Measurements from ENCODE around the gene SNHG17. TPM values are rescaled to one million over a fixed set of nuclear protein-coding genes. Genes with fewer than 3 reads are reported as not detected.
"Not testable (repeated sequence)": the region's sequence is repeated elsewhere in the genome, so short reads cannot be mapped to it uniquely, and the experiment has no call there.

SNHG17 gene
- polyA plus RNA-seq, 4 donors = 24.8 to 35.7 (median 30.4) TPM

DNA sequence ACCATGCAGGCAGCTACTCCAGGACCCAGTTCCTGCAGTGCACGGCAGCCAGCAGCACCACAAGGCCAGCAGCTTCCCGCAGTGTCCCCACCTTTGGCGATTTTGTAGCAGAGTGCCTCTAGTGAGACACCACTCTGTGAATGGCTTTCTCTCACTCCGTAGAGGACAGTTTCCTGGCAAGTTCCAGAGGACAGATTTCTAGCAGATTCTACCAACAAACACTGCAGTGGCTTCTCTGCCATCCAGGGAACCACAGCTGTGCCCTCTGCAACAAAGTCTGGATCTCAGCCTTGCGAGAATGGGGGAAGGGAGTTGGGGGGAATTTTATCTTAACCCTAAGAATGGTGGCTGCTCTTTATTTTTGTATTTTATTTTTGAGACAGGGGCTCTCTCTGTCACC lies 28.7 kb downstream of the SNHG17 start:
- no peaks in the 10 kb centered on the region for H3K4me1 ChIP-seq (ENCODE audit: control insufficient read depth in 3 of 3, insufficient read depth in 2 of 3, low read depth in 1 of 3, low read length in 2 of 3)
- peaks cover 0 to 2% (median 0%) of the 10 kb centered on the region in 3 donors for H3K27me3 ChIP-seq (ENCODE audit: control insufficient read depth in 3 of 3, insufficient read depth in 3 of 3, low read length in 3 of 3)
- no peaks in the 10 kb centered on the region for H3K36me3 ChIP-seq (ENCODE audit: control insufficient read depth in 3 of 3, insufficient read depth in 2 of 3, low read depth in 1 of 3, low read length in 3 of 3)
- H3K9me3 ChIP-seq (ENCODE audit: control insufficient read depth in 2 of 2, insufficient read depth in 1 of 2, low read depth in 1 of 2, low read length in 1 of 2) = peaks cover 0 to 2% of the 10 kb centered on the region in 2 donors
- DNase-seq = no peak
- H3K4me3 ChIP-seq (ENCODE audit: low read depth in 1 of 3, low read length in 3 of 3) = no peak overlapping the region
- WGBS, 3 donors = 92 to 98% (median 95%) methylated on average over 5 of the region's 5 CpGs
- no peak for FAIRE-seq
- no peak overlapping the region for H3K27ac ChIP-seq (ENCODE audit: low read depth in 1 of 3, low read length in 2 of 3)

DNA sequence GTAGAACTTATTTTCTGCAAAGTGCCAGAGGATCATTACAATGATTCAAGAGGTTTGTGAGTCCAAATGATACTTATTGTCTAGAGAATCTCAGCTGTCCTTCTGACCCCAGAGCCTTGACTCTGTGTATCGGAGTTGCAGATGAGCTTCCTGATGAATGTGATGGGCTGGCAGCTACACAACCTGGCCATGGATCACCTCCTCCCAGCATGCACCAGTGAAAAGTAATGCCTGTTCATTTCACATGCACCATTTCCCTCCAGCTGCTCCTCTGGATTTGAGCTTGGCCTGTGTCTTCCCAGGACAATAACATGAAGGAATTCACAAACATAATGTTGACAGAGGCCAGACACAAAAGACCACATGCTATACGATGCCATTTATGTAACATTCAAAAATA lies 30.0 kb downstream of the SNHG17 start:
- Histone ChIP-seq H3K4me1 (ENCODE audit: control insufficient read depth in 3 of 3, insufficient read depth in 2 of 3, low read depth in 1 of 3, low read length in 2 of 3) (no peaks in the 10 kb centered on the region), H3K4me3 (ENCODE audit: low read depth in 1 of 3, low read length in 3 of 3) (no peak overlapping the region), H3K9me3 (ENCODE audit: control insufficient read depth in 2 of 2, insufficient read depth in 1 of 2, low read depth in 1 of 2, low read length in 1 of 2) (peaks cover 0 to 2% of the 10 kb centered on the region in 2 donors), H3K27me3 (ENCODE audit: control insufficient read depth in 3 of 3, insufficient read depth in 3 of 3, low read length in 3 of 3) (peaks cover 0 to 2% (median 0%) of the 10 kb centered on the region in 3 donors), H3K36me3 (ENCODE audit: control insufficient read depth in 3 of 3, insufficient read depth in 2 of 3, low read depth in 1 of 3, low read length in 3 of 3) (no peaks in the 10 kb centered on the region), H3K27ac (ENCODE audit: low read depth in 1 of 3, low read length in 2 of 3) (no peak overlapping the region)
- no peak for FAIRE-seq
- no peak for DNase-seq
- WGBS, 3 donors = 68 to 96% (median 81%) methylated on average over 2 of the region's 2 CpGs

DNA sequence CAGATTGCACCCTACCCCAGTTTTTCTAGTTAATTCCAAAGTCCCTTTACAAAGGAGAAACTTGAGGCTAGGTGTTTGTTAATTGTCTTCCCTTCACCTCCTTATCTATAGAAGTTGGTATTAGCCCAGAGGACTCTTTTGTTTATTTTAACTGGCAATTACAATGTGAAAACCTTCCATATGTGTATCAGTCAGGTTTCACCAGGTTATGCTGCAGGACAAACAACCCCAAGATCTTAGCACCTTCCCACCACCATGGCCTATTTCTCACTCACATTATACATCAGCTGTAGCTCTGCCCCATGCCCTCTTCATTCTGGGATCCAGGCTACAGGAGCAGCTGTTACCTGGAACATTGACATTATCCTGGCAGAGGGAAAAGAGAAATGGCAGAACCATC lies 31.1 kb downstream of the SNHG17 start:
- Histone ChIP-seq H3K27ac (ENCODE audit: low read depth in 1 of 3, low read length in 2 of 3) (no peak overlapping the region), H3K4me3 (ENCODE audit: low read depth in 1 of 3, low read length in 3 of 3) (no peak overlapping the region), H3K4me1 (ENCODE audit: control insufficient read depth in 3 of 3, insufficient read depth in 2 of 3, low read depth in 1 of 3, low read length in 2 of 3) (no peaks in the 10 kb centered on the region), H3K27me3 (ENCODE audit: control insufficient read depth in 3 of 3, insufficient read depth in 3 of 3, low read length in 3 of 3) (peaks cover 0 to 2% (median 0%) of the 10 kb centered on the region in 3 donors), H3K36me3 (ENCODE audit: control insufficient read depth in 3 of 3, insufficient read depth in 2 of 3, low read depth in 1 of 3, low read length in 3 of 3) (no peaks in the 10 kb centered on the region), H3K9me3 (ENCODE audit: control insufficient read depth in 2 of 2, insufficient read depth in 1 of 2, low read depth in 1 of 2, low read length in 1 of 2) (peaks cover 0 to 2% of the 10 kb centered on the region in 2 donors)
- FAIRE-seq = no peak
- DNase-seq = no peak

DNA sequence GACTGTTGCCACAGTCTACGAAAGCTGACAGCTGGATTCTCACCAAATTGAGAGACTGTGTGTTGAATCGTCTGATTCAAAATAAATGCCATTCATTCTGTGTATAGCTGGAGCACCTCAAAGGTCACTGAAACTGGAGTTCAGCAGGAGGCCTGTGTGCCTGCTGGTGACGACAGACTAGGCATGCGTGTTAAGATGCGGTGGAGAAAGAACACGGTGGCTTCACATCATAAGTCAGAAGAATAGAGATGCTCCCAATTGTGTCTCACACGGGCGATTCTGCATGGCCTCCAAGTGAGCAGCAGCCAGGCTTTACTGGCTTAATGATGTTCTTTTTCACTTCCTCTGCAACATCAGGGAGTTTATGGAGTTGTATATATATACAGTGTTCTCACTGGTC lies 32.3 kb downstream of the SNHG17 start:
- Histone ChIP-seq H3K4me1 (ENCODE audit: control insufficient read depth in 3 of 3, insufficient read depth in 2 of 3, low read depth in 1 of 3, low read length in 2 of 3) (no peaks in the 10 kb centered on the region), H3K36me3 (ENCODE audit: control insufficient read depth in 3 of 3, insufficient read depth in 2 of 3, low read depth in 1 of 3, low read length in 3 of 3) (no peaks in the 10 kb centered on the region), H3K9me3 (ENCODE audit: control insufficient read depth in 2 of 2, insufficient read depth in 1 of 2, low read depth in 1 of 2, low read length in 1 of 2) (peaks cover 0 to 2% of the 10 kb centered on the region in 2 donors), H3K27me3 (ENCODE audit: control insufficient read depth in 3 of 3, insufficient read depth in 3 of 3, low read length in 3 of 3) (peaks cover 0 to 2% (median 0%) of the 10 kb centered on the region in 3 donors), H3K4me3 (ENCODE audit: low read depth in 1 of 3, low read length in 3 of 3) (no peak overlapping the region), H3K27ac (ENCODE audit: low read depth in 1 of 3, low read length in 2 of 3) (no peak overlapping the region)
- no peak for FAIRE-seq
- 83 to 90% (median 83%) methylated on average over 8 of the region's 8 CpGs for WGBS, 3 donors
- DNase-seq = no peak

DNA sequence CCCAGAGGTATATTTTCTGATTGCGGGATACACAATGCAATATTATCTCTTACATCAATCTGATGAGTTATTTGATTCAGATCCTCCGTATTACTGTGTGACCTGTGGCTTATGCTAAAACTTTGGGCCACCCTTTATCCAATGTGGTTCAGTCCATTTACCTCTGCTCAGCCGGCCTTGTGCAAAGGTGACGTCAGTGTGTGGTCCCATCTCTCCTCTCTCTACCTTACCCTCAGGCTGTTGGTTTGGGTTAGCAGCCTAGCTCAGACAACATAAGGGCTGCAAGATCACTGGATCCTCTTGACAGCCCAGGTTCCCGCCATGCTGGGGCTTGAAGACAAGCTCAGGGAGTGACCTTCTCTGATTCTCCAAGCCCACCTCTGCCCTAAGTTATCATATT lies 33.0 kb downstream of the SNHG17 start:
- DNase-seq (no peak), FAIRE-seq (no peak)
- no peak overlapping the region for H3K27ac ChIP-seq (ENCODE audit: low read depth in 1 of 3, low read length in 2 of 3)
- no peaks in the 10 kb centered on the region for H3K36me3 ChIP-seq (ENCODE audit: control insufficient read depth in 3 of 3, insufficient read depth in 2 of 3, low read depth in 1 of 3, low read length in 3 of 3)
- no peaks in the 10 kb centered on the region for H3K4me1 ChIP-seq (ENCODE audit: control insufficient read depth in 3 of 3, insufficient read depth in 2 of 3, low read depth in 1 of 3, low read length in 2 of 3)
- H3K4me3 ChIP-seq (ENCODE audit: low read depth in 1 of 3, low read length in 3 of 3) = no peak overlapping the region
- peaks cover 0 to 2% of the 10 kb centered on the region in 2 donors for H3K9me3 ChIP-seq (ENCODE audit: control insufficient read depth in 2 of 2, insufficient read depth in 1 of 2, low read depth in 1 of 2, low read length in 1 of 2)
- WGBS, 3 donors = 93 to 96% (median 95%) methylated on average over 5 of the region's 5 CpGs
- H3K27me3 ChIP-seq (ENCODE audit: control insufficient read depth in 3 of 3, insufficient read depth in 3 of 3, low read length in 3 of 3) = peaks cover 0 to 2% (median 0%) of the 10 kb centered on the region in 3 donors

DNA sequence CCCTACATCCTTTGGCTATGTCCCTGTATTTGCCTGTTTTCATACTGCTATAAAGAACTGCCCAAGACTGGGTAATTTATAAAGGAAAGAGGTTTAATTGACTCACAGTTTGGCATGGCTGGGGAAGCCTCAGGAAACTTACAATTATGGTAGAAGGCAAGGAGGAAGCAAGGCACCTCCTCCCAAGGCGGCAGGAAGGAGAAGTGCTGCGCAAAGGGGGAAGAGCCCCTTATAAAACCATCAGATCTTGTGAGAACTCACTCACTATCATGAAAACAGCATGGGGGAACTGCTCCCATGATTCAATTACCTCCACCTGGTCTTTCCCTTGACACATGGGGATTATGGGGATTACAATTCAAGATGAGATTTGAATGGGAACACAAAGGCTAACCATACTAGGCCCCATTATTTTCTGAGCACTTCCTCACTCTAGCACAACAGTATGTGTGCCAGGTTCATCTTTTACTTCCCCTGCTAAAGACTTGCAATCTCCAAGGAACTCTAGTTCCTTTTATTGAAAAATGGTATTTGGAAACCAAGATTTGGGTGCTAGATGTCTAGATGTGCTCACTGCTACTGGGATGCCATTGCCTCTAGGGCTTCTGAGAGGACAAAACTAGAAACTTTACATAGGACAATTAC lies 39.3 kb downstream of the SNHG17 start:
- H3K4me1 ChIP-seq (ENCODE audit: control insufficient read depth in 3 of 3, insufficient read depth in 2 of 3, low read depth in 1 of 3, low read length in 2 of 3); H3K27ac ChIP-seq (ENCODE audit: low read depth in 1 of 3, low read length in 2 of 3); H3K4me3 ChIP-seq (ENCODE audit: low read depth in 1 of 3, low read length in 3 of 3); H3K36me3 ChIP-seq (ENCODE audit: control insufficient read depth in 3 of 3, insufficient read depth in 2 of 3, low read depth in 1 of 3, low read length in 3 of 3); H3K27me3 ChIP-seq (ENCODE audit: control insufficient read depth in 3 of 3, insufficient read depth in 3 of 3, low read length in 3 of 3); FAIRE-seq; DNase-seq; H3K9me3 ChIP-seq (ENCODE audit: control insufficient read depth in 2 of 2, insufficient read depth in 1 of 2, low read depth in 1 of 2, low read length in 1 of 2): not testable (repeated sequence)
- 70 to 88% (median 73%) methylated on average over 2 of the region's 2 CpGs for WGBS, 3 donors

DNA sequence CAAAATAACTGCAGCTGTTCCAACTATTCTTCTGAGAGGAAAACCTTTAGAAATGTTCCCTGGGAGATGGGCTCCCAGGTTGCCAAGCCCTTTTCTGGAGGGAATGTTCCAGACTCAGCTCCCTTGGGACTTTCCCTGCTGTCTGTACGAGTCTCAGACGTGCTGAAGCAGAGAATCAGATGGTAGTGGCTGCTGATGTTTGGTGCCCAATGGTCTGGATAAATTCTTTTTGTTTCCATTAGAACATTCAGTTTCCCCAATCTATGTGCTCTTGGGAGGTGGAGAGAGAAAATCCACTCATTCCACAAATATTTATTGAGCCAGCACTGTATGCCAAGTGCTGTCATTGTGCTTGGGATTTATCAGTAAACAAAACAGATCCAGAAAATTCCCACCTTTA lies 40.0 kb downstream of the SNHG17 start:
- Histone ChIP-seq H3K4me3 (ENCODE audit: low read depth in 1 of 3, low read length in 3 of 3) (no peak overlapping the region), H3K36me3 (ENCODE audit: control insufficient read depth in 3 of 3, insufficient read depth in 2 of 3, low read depth in 1 of 3, low read length in 3 of 3) (no peaks in the 10 kb centered on the region), H3K9me3 (ENCODE audit: control insufficient read depth in 2 of 2, insufficient read depth in 1 of 2, low read depth in 1 of 2, low read length in 1 of 2) (no peaks in the 10 kb centered on the region), H3K27me3 (ENCODE audit: control insufficient read depth in 3 of 3, insufficient read depth in 3 of 3, low read length in 3 of 3) (no peaks in the 10 kb centered on the region), H3K27ac (ENCODE audit: low read depth in 1 of 3, low read length in 2 of 3) (no peak overlapping the region), H3K4me1 (ENCODE audit: control insufficient read depth in 3 of 3, insufficient read depth in 2 of 3, low read depth in 1 of 3, low read length in 2 of 3) (no peaks in the 10 kb centered on the region)
- no peak for FAIRE-seq
- 40 to 60% (median 47%) methylated on average over 2 of the region's 2 CpGs for WGBS, 3 donors
- no peak for DNase-seq

DNA sequence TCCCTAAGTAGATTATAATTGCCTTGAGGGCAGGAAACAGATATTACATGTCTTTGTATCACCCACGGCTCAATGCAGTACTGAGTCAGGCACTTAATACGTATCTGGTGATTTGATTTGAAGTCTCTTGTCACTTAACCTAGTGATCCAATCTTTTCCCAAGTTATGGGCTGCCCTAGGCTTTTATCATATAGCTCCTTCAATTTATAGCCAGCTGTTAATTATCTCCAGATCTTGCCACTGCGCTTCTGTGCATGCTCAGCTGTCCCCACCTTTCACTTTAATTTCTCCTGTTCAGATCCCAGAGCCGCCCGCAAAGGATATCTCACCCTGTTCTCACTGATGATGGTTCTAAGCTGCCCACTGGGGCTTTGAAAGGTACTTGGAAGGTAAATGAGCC lies 41.9 kb downstream of the SNHG17 start:
- no peaks in the 10 kb centered on the region for H3K27me3 ChIP-seq (ENCODE audit: control insufficient read depth in 3 of 3, insufficient read depth in 3 of 3, low read length in 3 of 3)
- H3K36me3 ChIP-seq (ENCODE audit: control insufficient read depth in 3 of 3, insufficient read depth in 2 of 3, low read depth in 1 of 3, low read length in 3 of 3) = no peaks in the 10 kb centered on the region
- no peak overlapping the region for H3K4me3 ChIP-seq (ENCODE audit: low read depth in 1 of 3, low read length in 3 of 3)
- WGBS, 3 donors = 78 to 88% (median 84%) methylated on average over 5 of the region's 5 CpGs
- no peak overlapping the region for H3K27ac ChIP-seq (ENCODE audit: low read depth in 1 of 3, low read length in 2 of 3)
- no peak for DNase-seq
- H3K9me3 ChIP-seq (ENCODE audit: control insufficient read depth in 2 of 2, insufficient read depth in 1 of 2, low read depth in 1 of 2, low read length in 1 of 2) = no peaks in the 10 kb centered on the region
- no peaks in the 10 kb centered on the region for H3K4me1 ChIP-seq (ENCODE audit: control insufficient read depth in 3 of 3, insufficient read depth in 2 of 3, low read depth in 1 of 3, low read length in 2 of 3)
- no peak for FAIRE-seq

DNA sequence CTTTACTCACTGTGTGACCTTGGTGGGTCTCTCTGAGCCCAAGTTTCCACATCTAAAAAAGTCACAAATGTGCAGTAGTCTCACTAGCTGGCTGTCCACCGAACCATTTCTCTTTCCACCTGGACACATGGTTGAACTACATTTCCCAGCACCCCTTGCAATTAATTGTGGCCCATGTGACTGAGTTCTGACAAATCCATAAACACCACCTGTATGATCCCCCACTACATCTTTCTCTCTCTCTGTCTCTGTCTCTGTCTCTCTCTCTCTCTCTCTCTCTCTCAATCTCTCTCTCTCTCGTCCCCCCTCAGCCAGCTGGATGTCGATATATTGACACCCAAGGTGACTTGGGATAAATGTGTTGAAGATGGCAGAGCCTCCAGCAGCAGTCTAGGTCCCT lies 42.8 kb downstream of the SNHG17 start:
- 57 to 67% (median 63%) methylated on average over 3 of the region's 3 CpGs for WGBS, 3 donors
- H3K9me3 ChIP-seq (ENCODE audit: control insufficient read depth in 2 of 2, insufficient read depth in 1 of 2, low read depth in 1 of 2, low read length in 1 of 2) = no peaks in the 10 kb centered on the region
- no peaks in the 10 kb centered on the region for H3K36me3 ChIP-seq (ENCODE audit: control insufficient read depth in 3 of 3, insufficient read depth in 2 of 3, low read depth in 1 of 3, low read length in 3 of 3)
- DNase-seq (peak; percentile 8 to 15), FAIRE-seq (no peak)
- no peak overlapping the region for H3K27ac ChIP-seq (ENCODE audit: low read depth in 1 of 3, low read length in 2 of 3)
- H3K27me3 ChIP-seq (ENCODE audit: control insufficient read depth in 3 of 3, insufficient read depth in 3 of 3, low read length in 3 of 3) = no peaks in the 10 kb centered on the region
- no peak overlapping the region for H3K4me3 ChIP-seq (ENCODE audit: low read depth in 1 of 3, low read length in 3 of 3)
- no peaks in the 10 kb centered on the region for H3K4me1 ChIP-seq (ENCODE audit: control insufficient read depth in 3 of 3, insufficient read depth in 2 of 3, low read depth in 1 of 3, low read length in 2 of 3)

Measured in small intestine (tissue), 7 donors.